GM10266 (cell line): Measurements from ENCODE around the gene FAM241A.
"Not testable (repeated sequence)": the region's sequence is repeated elsewhere in the genome, so short reads cannot be mapped to it uniquely, and the experiment has no call there.

ENCODE experiments used
- DNase-seq: peaks from one replicate; pipeline ENCODE4 v3.0.0; 2012; ENCODE audit errors: extremely low spot score
- TF ChIP-seq, protein P1 (sequence below): IDR thresholded peaks from 2 replicates; pipeline ENCODE4 v1.5.1; 2012; ENCODE audit warnings: mild to moderate bottlenecking, low read depth; ENCODE audit not compliant: control insufficient read depth, insufficient read depth; ENCODE audit errors: missing control alignments

The FAM241A gene

DNA sequence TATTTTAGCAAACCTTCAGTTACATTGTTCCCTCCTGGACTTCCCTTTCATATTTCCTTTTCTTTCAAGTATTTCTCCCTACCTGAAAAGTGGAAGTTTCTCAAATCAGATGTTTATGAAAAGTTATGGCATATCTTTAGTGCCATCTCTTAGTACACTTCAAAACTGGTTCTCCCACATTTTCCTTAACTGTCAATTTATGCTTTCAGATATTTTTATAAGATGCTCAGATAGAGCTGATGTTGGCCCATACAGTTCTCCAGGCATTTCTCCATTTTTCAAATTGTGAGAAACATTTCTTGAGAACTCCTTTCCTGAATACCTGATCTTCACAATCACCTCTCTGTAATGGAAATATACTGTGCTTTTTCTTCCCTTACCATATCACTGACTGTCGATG lies 53.8 kb downstream of the FAM241A start:
- DNase-seq, result no peak
- TF ChIP-seq, protein P1, sequence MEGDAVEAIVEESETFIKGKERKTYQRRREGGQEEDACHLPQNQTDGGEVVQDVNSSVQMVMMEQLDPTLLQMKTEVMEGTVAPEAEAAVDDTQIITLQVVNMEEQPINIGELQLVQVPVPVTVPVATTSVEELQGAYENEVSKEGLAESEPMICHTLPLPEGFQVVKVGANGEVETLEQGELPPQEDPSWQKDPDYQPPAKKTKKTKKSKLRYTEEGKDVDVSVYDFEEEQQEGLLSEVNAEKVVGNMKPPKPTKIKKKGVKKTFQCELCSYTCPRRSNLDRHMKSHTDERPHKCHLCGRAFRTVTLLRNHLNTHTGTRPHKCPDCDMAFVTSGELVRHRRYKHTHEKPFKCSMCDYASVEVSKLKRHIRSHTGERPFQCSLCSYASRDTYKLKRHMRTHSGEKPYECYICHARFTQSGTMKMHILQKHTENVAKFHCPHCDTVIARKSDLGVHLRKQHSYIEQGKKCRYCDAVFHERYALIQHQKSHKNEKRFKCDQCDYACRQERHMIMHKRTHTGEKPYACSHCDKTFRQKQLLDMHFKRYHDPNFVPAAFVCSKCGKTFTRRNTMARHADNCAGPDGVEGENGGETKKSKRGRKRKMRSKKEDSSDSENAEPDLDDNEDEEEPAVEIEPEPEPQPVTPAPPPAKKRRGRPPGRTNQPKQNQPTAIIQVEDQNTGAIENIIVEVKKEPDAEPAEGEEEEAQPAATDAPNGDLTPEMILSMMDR, result no peak

DNA sequence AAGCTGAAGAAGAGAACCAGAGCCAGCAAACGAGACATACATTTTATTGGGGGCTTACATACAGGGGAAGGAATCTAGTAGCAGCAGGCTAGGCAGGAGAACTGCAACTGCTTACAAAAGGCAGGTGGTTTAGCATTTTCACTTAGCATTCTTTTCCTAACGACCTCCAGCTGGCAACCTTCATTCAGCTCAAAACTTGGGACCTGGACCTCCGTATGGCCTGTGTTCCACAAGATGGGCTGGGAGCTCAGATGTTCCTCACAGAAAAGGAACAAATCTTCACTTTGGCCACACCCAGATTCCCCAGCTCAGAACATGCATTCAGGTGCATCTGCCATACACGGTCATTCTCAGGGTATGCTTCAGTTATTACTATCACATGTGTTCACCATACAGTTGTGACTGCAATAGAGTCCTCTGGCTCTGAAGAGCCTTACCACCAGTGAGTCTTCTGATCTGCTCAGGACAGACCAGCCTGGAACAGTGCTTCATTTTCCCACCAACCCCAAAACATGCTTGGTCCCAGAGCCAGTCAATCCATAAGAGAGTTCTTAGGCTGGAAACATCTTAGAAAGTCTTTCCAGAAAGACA lies 56.8 kb downstream of the FAM241A start:
- DNase-seq, result no peak
- TF ChIP-seq, protein P1, result no peak

DNA sequence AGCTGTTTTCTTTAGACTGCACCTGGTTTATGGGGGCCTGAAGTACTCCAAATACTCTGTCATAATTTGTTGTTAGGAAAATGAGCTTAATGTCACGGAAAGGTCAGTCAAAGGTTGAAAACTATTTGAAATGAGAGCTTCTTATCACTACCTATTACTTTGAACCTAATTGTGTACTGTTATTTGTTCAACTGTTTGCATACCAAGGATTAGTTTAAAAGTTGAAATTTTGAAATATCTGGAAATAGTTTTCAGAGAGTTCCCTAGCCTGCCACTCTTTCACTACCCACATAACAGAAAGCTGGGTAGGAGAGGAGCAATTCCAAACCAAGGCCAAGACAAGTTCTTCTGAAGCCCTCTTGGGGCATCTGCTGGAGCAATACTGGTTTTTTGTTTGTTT lies 58.3 kb downstream of the FAM241A start:
- no peak for DNase-seq

DNA sequence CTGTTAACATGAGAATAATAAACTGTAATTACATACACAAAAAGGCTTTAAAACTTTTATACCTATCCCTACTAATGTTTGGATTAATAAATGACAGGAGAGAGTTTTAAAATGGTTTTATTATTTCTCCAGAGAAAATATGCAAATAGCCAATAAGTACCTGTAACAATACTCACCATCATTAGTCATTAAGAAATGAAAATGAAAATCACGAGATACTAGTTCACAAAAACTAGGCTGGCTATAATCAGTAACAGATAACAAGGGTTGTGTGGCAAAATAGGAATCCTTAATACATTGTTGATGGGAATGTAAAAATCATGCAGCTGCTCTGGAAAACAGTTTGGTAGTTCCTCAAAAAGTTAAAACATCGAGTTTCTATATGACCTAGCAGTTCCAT lies 61.2 kb downstream of the FAM241A start:
- no peak for DNase-seq
- TF ChIP-seq, protein P1, result no peak

More for the DNA sequence above, 58.3 kb downstream of the FAM241A start:
- TF ChIP-seq, protein P1, result no peak

DNA sequence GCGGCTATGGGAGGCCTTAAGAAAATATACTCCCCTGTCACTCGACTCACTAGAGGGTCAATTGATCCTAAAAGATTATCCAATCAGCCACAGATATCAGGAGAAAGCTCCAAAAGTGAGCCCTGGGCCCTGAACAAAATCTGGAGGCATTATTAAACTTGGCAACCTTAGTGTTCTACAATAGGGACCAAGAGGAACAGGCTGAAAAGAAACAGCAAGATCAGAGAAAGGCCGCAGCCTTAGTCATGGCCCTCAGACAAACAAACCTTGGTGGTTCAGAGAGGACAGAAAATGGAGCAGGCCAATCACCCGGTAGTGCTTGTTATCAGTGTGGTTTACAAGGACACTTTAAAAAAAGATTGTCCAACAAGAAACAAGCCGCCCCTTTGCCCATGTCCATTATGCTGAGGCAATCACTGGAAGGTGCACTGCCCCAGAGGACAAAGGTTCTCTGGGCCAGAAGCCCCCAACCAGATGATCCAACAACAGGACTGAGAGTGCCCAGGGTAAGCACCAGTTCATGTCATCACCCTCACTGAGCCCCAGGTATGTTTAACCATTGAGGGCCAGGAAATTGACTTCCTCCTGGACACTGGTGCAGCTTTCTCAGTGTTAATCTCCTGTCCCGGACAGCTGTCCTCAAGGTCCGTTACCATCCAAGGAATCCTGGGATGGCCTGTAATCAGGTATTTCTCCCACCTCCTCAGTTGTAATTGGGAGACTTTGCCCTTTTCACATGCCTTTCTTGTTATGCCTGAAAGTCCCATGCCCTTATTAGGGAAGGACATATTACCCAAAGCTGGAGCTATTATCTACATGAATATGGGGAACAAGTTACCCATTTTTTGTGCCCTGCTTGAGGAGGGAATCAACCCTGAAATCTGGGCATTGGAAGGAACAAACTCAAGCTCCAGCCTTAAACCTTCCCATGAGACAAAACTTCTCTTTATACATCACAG lies 63.2 kb downstream of the FAM241A start:
- not testable (repeated sequence) for DNase-seq

DNA sequence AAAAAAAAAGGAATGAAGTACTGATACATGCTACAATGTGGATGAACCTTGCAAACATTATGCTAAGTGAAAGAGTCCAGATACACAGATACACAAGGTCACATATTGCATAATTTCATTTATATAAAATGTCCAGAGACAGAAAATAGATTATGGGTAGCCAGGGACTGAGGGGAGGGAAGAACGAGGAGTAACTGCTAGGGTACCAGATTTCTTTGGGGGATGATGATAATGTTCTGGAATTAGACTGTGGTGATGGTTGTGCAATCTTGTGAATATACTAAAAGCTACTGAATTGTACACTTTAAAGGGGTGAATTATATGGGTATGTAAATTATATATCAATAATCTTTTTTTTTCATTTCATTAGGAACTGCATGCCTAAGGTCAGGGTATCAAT lies 65.5 kb downstream of the FAM241A start:
- TF ChIP-seq, protein P1, result no peak

DNA sequence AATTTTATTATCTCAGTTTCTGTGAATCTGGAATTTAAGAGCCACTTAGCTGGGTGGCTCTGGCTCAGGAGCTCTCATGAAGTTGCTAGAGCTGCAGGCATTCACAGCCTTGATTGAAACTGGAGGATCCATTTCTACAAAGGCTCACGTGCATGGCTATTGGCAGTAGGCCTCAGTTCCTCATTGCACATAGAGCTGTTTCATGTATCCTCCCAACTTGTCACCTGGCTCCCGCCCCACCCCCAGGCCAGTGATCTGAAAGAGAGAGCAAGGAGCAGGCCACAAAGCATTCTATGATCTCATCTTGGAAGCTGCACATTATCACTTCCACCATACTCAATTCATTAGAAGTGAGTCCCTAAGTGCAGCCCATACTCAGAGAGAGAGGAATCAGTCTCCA lies 67.8 kb downstream of the FAM241A start:
- DNase-seq, result no peak
- TF ChIP-seq, protein P1, result no peak

More for the DNA sequence above, 65.5 kb downstream of the FAM241A start:
- no peak for DNase-seq
